HepG2 (cell line): ENCODE data around the gene DIAPH3. TPM values are rescaled to one million over a fixed set of nuclear protein-coding genes. Genes with fewer than 3 reads are reported as not detected.

Experiments used
- ATAC-seq: fragments of 200-7000 bp; cut with Tn5 transposase; 3 replicates; pipeline ENCODE4 v1.9.1; 2020; ENCODE audit warnings: mild to moderate bottlenecking, moderate library complexity
- BruUV-seq: library from RNA; stranded (reverse); fragments of 400-500 nt; replicated peaks from 2 replicates; lab custom pipeline; 2021; lab: Mats Ljungman, UMichigan
- CTCF ChIA-PET: fragments of 300-600 bp; formaldehyde crosslinking; extraction: SDS; loops from one replicate; lab custom pipeline; 2021; ENCODE audit warnings: low total read pairs, inconsistent platforms, low intra/inter-chr PET ratio; lab: Yijun Ruan, JAX
- POLR2A ChIA-PET: fragments of 350-600 bp; sonication (Branson Sonifier 250); formaldehyde crosslinking; loops from one replicate; lab custom pipeline; 2020; ENCODE audit warnings: antibody characterized with exemption, inconsistent platforms; lab: Yijun Ruan, JAX
- DNase-seq: peaks from one replicate; pipeline ENCODE4 v3.0.0-alpha.2; 2015; ENCODE audit warnings: low spot score
- FAIRE-seq: peaks from 3 replicates; lab custom pipeline; 2011; peaks lifted over from hg19 to GRCh38; lab: Jason Lieb, UNC
- H2AFZ ChIP-seq: one replicate; pipeline ENCODE4 v1.6.1; 2011; ENCODE audit warnings: low read length, inconsistent platforms
- H3K27ac ChIP-seq: fragments of 300-600 bp; 3 replicates; pipeline ENCODE4 v1.8.0; 2011; ENCODE audit warnings: mixed run types, mild to moderate bottlenecking, mixed read lengths, low read length, inconsistent platforms; ENCODE audit not compliant: insufficient read depth; ENCODE audit errors: extremely low read length
- H3K27me3 ChIP-seq, 2 experiments: fragments of 200-600 bp in 1 of 2; 2 replicates in 1 of 2; 3 replicates in 1 of 2; pipeline versions ENCODE4 v1.6.0 to v1.8.0; 2011; ENCODE audit warnings: low read length in 2 of 2, mild to moderate bottlenecking in 2 of 2, moderate library complexity in 2 of 2, inconsistent platforms in 1 of 2; ENCODE audit not compliant: insufficient read depth in 2 of 2, control insufficient read depth in 1 of 2
- H3K36me3 ChIP-seq, 2 experiments: fragments of 200-600 bp in 1 of 2; replicated peaks in 1 of 2; 2 replicates in 1 of 2; 3 replicates in 1 of 2; pipeline versions ENCODE4 v1.5.1 to v1.8.0; 2011; ENCODE audit warnings: low read length in 2 of 2, inconsistent platforms in 1 of 2; ENCODE audit not compliant: insufficient read depth in 2 of 2, control insufficient read depth in 1 of 2
- H3K4me1 ChIP-seq: 2 replicates; pipeline ENCODE4 v1.5.1; 2012; ENCODE audit warnings: low read length, inconsistent platforms; ENCODE audit not compliant: insufficient read depth
- H3K4me2 ChIP-seq: 2 replicates; pipeline ENCODE4 v1.6.0; 2011; ENCODE audit warnings: low read depth, low read length, inconsistent platforms
- H3K4me3 ChIP-seq, 3 experiments: fragments of 200-600 bp in 1 of 3; sonication (generic), shearing (Covaris generic) in 1 of 3; replicated peaks in 1 of 3; 2 replicates each; pipeline ENCODE4 v1.5.1; 2011 to 2016; ENCODE audit warnings: low read length in 3 of 3, inconsistent platforms in 2 of 3, low read depth in 2 of 3, mild to moderate bottlenecking in 2 of 3, control low read depth in 1 of 3, mixed read lengths in 1 of 3; ENCODE audit not compliant: insufficient read depth in 1 of 3
- H3K79me2 ChIP-seq: one replicate; pipeline ENCODE4 v1.6.1; 2011; ENCODE audit warnings: low read length, inconsistent platforms; ENCODE audit not compliant: insufficient read depth
- H3K9ac ChIP-seq: 2 replicates; pipeline ENCODE4 v1.6.0; 2011; ENCODE audit warnings: mild to moderate bottlenecking, low read depth, low read length, inconsistent platforms; ENCODE audit not compliant: insufficient read depth
- H3K9me3 ChIP-seq: 2 replicates; pipeline ENCODE4 v1.5.1; 2012; ENCODE audit warnings: mild to moderate bottlenecking, low read length
- H4K20me1 ChIP-seq: 2 replicates; pipeline ENCODE4 v1.6.0; 2011; ENCODE audit warnings: inconsistent platforms, mild to moderate bottlenecking, low read length, moderate library complexity; ENCODE audit not compliant: insufficient read depth
- DMAP1 ChIP-seq: IDR thresholded peaks from 2 replicates; pipeline ENCODE4 v1.6.1; 2016
- FOXA3 ChIP-seq: IDR thresholded peaks from 2 replicates; pipeline ENCODE4 v1.6.1; 2016; ENCODE audit warnings: missing genetic modification reagents, missing compliant biosample characterization
- NFYC ChIP-seq: IDR thresholded peaks from 2 replicates; pipeline ENCODE4 v1.6.1; 2016; ENCODE audit warnings: missing genetic modification reagents, missing compliant biosample characterization
- RXRA ChIP-seq: sonication (generic); formaldehyde crosslinking; IDR thresholded peaks from 2 replicates; pipeline ENCODE4 v1.5.1; 2020; ENCODE audit warnings: missing genetic modification reagents
- SRSF1 ChIP-seq: fragments of 200-400 bp; formaldehyde crosslinking; optimal IDR thresholded peaks from 2 replicates; pipeline ENCODE3; 2017; ENCODE audit warnings: mild to moderate bottlenecking, low read depth, low read length, moderate library complexity
- ZFP41 ChIP-seq: sonication (generic); formaldehyde crosslinking; IDR thresholded peaks from 2 replicates; pipeline ENCODE4 v1.4.0; 2020; ENCODE audit warnings: mild to moderate bottlenecking, missing genetic modification reagents, borderline replicate concordance
- ZNF678 ChIP-seq: sonication (generic); formaldehyde crosslinking; IDR thresholded peaks from 2 replicates; pipeline ENCODE4 v1.4.0; 2020; ENCODE audit warnings: mild to moderate bottlenecking, missing genetic modification reagents
- whole genome bisulfite sequencing: methylation state at CpG from one replicate; pipeline ENCODE4 v1.1.6; 2017; ENCODE audit warnings: low lambda C conversion rate; 5-methylcytosine and 5-hydroxymethylcytosine counted together
- in situ Hi-C: cut with HindIII; loops from 2 replicates; pipeline ENCODE4 v1.10.0; 2017; ENCODE audit warnings: low pct_unique_long_range_greater_than_20kb; ENCODE audit not compliant: extremely low pct_ligation_motif_present
- intact Hi-C: fragments of 100-400 bp; cut with micrococcal nuclease; formaldehyde crosslinking; loops from one replicate; pipeline ENCODE4 v1.10.0; 2022; ENCODE audit not compliant: unreplicated experiment
- polyA plus RNA-seq, 8 experiments: library from polyadenylated mRNA; depleted of rRNA in 3 of 8; stranded (reverse) in 7 of 8; unstranded in 1 of 8; fragments of >200 nt; fragmentation: Illumina TruSeq in 4 of 8; extraction: Trizol in 4 of 8; gene quantifications; 2 replicates each; pipeline versions ENCODE4 v1.2.1 to v1.2.3, GENCODE V29; 2011 to 2016; ENCODE audit warnings: low read depth in 4 of 8, missing spikeins in 1 of 8, mixed read lengths in 1 of 8; ENCODE audit not compliant: insufficient read depth in 1 of 8
- total RNA-seq, 5 experiments: library from RNA; depleted of rRNA; stranded (reverse); fragments of >200 nt; fragmentation: Illumina TruSeq; extraction: Trizol; gene quantifications; 2 replicates each; pipeline ENCODE4 v1.2.3, GENCODE V29; 2016; ENCODE audit warnings: low read depth in 1 of 5
- TF ChIP-seq, protein P1 (sequence below): fragments of 450-650 bp; IDR thresholded peaks from 2 replicates; pipeline ENCODE4 v1.6.1; 2016
- TF ChIP-seq, protein P2 (sequence below): sonication (generic); formaldehyde crosslinking; IDR thresholded peaks from 2 replicates; pipeline ENCODE4 v1.5.1; 2020; ENCODE audit warnings: mild to moderate bottlenecking, missing genetic modification reagents
- TF ChIP-seq, protein P3 (sequence below): sonication (generic); formaldehyde crosslinking; IDR thresholded peaks from 2 replicates; pipeline ENCODE4 v1.5.1; 2020; ENCODE audit warnings: mild to moderate bottlenecking, moderate library complexity, missing genetic modification reagents
- TF ChIP-seq, protein P4 (sequence below): sonication (generic); formaldehyde crosslinking; IDR thresholded peaks from 2 replicates; pipeline ENCODE4 v1.8.0; 2022; ENCODE audit warnings: missing genetic modification reagents, mild to moderate bottlenecking, moderate library complexity, borderline replicate concordance
- TF ChIP-seq, protein P5 (sequence below): sonication (generic); formaldehyde crosslinking; conservative IDR thresholded peaks from 2 replicates; pipeline ENCODE4 v1.8.0; 2022; ENCODE audit warnings: missing genetic modification reagents

Gene DIAPH3
- total and polyA plus RNA-seq, 2 of the 13 experiments (the other 11 are each of a cell fraction or from before 2014, with no cell fraction given), result 4.0 to 9.3 TPM

DNA sequence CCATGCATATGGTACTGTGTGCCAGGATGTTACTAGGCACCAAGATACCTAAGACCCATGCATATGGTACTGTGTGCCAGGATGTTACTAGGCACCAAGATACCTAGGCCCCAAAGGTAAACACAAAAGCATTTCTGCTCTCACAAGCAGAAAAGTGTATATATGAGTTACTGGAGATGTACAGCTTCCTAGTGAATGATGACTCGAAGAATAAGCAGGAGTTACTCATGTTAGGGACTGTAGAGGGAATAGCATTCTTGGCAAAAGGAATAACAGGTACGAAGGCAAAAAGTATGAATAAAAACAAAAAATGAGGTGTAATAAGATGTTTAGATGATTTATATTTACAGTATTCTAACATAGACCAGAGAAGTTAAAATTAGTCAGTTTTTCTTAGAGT, 383.7 kb downstream of the DIAPH3 start (continued):
- TF ChIP-seq, protein P1, sequence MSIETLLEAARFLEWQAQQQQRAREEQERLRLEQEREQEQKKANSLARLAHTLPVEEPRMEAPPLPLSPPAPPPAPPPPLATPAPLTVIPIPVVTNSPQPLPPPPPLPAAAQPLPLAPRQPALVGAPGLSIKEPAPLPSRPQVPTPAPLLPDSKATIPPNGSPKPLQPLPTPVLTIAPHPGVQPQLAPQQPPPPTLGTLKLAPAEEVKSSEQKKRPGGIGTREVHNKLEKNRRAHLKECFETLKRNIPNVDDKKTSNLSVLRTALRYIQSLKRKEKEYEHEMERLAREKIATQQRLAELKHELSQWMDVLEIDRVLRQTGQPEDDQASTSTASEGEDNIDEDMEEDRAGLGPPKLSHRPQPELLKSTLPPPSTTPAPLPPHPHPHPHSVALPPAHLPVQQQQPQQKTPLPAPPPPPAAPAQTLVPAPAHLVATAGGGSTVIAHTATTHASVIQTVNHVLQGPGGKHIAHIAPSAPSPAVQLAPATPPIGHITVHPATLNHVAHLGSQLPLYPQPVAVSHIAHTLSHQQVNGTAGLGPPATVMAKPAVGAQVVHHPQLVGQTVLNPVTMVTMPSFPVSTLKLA, result no peak
- TF ChIP-seq FOXA3 (no peak), SRSF1 (no peak), RXRA (CRISPR knock-in tag) (no peak)

DNA sequence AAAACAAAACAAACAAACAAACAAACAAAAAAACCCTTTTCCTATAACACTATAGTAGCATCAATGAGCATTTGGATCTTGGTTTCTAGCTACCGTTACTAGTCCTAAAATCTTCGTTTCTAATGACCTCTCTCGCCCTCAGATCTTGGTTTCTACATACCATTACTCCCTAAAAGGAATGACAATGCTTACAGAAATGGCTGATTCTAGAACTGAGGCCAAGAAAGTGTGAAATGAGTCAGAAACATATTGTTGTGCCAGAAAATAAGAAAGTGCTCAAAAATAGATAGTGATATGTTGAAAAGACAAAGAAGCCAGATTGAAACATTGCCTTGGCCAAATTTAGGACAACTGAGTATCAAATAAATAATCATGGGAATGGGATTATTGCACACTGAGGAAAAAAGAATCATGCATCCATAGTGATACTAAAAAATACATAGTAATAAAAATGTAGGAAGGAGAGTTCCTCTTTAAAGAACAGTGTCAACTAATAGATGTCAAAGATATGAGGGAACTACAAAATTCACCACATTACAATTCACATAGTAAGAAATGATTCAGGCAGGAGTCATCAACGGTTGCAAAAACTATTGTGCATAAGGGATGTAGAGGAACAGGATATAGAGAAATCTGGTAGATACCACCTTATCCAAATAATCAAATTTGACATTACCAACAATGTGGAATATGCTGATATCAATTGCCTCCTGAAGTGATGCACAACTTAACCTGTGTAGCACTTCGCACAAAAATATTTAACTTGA, 386.6 kb downstream of the DIAPH3 start:
- no peak overlapping the region for H2AFZ ChIP-seq
- no peaks in the 10 kb centered on the region for H3K4me1 ChIP-seq
- H3K9me3 ChIP-seq, result no peaks in the 10 kb centered on the region
- ChIA-PET POLR2A (no interaction called here), CTCF (no interaction called here)
- intact Hi-C loops, result loop anchor here (10.0 kb wide), 1 partner anchor 382 kb away; no protein-coding TSS in a partner anchor
- H3K36me3 ChIP-seq, result no peaks in the 10 kb centered on the region
- no peaks in the 10 kb centered on the region for H3K27me3 ChIP-seq
- BruUV-seq, result no TSS peak
- no peaks in the 10 kb centered on the region for H4K20me1 ChIP-seq
- H3K9ac ChIP-seq, result no peak overlapping the region
- in situ Hi-C loops, result loop anchor here (10.0 kb wide), 1 partner anchor 92 kb away; no protein-coding TSS in a partner anchor
- WGBS, result 98% methylated on average over 5 of the region's 5 CpGs
- H3K79me2 ChIP-seq, result no peaks in the 10 kb centered on the region
- no peak overlapping the region for H3K4me3 ChIP-seq
- no peak overlapping the region for H3K4me2 ChIP-seq
- DNase-seq (no peak), ATAC-seq (no peak), FAIRE-seq (no peak)
- H3K27ac ChIP-seq, result no peak overlapping the region
- TF ChIP-seq, protein P2, sequence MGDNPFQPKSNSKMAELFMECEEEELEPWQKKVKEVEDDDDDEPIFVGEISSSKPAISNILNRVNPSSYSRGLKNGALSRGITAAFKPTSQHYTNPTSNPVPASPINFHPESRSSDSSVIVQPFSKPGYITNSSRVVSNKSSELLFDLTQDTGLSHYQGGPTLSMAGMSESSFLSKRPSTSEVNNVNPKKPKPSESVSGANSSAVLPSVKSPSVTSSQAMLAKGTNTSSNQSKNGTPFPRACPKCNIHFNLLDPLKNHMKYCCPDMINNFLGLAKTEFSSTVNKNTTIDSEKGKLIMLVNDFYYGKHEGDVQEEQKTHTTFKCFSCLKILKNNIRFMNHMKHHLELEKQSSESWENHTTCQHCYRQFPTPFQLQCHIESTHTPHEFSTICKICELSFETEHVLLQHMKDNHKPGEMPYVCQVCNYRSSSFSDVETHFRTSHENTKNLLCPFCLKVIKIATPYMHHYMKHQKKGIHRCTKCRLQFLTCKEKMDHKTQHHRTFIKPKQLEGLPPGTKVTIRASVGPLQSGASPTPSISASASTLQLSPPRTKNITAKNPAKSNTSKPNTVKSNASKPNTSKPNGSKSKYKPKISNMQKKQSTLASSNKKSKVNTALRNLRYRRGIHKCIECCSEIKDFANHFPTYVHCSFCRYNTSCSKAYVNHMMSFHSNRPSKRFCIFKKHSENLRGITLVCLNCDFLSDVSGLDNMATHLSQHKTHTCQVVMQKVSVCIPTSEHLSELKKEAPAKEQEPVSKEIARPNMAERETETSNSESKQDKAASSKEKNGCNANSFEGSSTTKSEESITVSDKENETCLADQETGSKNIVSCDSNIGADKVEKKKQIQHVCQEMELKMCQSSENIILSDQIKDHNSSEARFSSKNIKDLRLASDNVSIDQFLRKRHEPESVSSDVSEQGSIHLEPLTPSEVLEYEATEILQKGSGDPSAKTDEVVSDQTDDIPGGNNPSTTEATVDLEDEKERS (CRISPR knock-in tag), result no peak
- no peak for TF ChIP-seq NFYC (CRISPR knock-in tag)
- no peak for TF ChIP-seq DMAP1
- TF ChIP-seq, protein P3, sequence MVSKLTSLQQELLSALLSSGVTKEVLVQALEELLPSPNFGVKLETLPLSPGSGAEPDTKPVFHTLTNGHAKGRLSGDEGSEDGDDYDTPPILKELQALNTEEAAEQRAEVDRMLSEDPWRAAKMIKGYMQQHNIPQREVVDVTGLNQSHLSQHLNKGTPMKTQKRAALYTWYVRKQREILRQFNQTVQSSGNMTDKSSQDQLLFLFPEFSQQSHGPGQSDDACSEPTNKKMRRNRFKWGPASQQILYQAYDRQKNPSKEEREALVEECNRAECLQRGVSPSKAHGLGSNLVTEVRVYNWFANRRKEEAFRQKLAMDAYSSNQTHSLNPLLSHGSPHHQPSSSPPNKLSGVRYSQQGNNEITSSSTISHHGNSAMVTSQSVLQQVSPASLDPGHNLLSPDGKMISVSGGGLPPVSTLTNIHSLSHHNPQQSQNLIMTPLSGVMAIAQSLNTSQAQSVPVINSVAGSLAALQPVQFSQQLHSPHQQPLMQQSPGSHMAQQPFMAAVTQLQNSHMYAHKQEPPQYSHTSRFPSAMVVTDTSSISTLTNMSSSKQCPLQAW (CRISPR knock-in tag), result no peak
- TF ChIP-seq ZFP41 (CRISPR knock-in tag), result no peak
- TF ChIP-seq, protein P4, sequence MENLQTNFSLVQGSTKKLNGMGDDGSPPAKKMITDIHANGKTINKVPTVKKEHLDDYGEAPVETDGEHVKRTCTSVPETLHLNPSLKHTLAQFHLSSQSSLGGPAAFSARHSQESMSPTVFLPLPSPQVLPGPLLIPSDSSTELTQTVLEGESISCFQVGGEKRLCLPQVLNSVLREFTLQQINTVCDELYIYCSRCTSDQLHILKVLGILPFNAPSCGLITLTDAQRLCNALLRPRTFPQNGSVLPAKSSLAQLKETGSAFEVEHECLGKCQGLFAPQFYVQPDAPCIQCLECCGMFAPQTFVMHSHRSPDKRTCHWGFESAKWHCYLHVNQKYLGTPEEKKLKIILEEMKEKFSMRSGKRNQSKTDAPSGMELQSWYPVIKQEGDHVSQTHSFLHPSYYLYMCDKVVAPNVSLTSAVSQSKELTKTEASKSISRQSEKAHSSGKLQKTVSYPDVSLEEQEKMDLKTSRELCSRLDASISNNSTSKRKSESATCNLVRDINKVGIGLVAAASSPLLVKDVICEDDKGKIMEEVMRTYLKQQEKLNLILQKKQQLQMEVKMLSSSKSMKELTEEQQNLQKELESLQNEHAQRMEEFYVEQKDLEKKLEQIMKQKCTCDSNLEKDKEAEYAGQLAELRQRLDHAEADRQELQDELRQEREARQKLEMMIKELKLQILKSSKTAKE, result no peak
- no peak for TF ChIP-seq ZNF678 (CRISPR knock-in tag)
- TF ChIP-seq, protein P5, sequence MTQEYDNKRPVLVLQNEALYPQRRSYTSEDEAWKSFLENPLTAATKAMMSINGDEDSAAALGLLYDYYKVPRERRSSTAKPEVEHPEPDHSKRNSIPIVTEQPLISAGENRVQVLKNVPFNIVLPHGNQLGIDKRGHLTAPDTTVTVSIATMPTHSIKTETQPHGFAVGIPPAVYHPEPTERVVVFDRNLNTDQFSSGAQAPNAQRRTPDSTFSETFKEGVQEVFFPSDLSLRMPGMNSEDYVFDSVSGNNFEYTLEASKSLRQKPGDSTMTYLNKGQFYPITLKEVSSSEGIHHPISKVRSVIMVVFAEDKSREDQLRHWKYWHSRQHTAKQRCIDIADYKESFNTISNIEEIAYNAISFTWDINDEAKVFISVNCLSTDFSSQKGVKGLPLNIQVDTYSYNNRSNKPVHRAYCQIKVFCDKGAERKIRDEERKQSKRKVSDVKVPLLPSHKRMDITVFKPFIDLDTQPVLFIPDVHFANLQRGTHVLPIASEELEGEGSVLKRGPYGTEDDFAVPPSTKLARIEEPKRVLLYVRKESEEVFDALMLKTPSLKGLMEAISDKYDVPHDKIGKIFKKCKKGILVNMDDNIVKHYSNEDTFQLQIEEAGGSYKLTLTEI (CRISPR knock-in tag), result no peak
